Stomach (tissue), 4 donors: ENCODE measurements around the gene GLYAT.

ENCODE experiments used
- POLR2A ChIP-seq, 4 donors: fragments of 450-650 bp; IDR thresholded peaks; one replicate each; pipeline ENCODE4 v1.6.1; 2016; ENCODE audit warnings: antibody characterized with exemption in 4 of 4, control low read depth in 2 of 4, mild to moderate bottlenecking in 1 of 4, moderate library complexity in 1 of 4
- POLR2AphosphoS5 ChIP-seq, 3 donors: sonication (generic); formaldehyde crosslinking; IDR thresholded peaks; one replicate each; pipeline ENCODE4 v1.6.1; 2016; ENCODE audit warnings: antibody characterized with exemption in 3 of 3
- TF ChIP-seq, protein P1 (sequence below), 7 experiments: fragments of 450-650 bp in 4 of 7; fragments of 200-600 bp in 3 of 7; sonication (generic) in 3 of 7; IDR thresholded peaks; one replicate each; pipeline ENCODE4 v1.5.1; 2016 to 2019; ENCODE audit warnings: antibody characterized with exemption in 7 of 7, control low read depth in 2 of 7, mild to moderate bottlenecking in 1 of 7

DNA sequence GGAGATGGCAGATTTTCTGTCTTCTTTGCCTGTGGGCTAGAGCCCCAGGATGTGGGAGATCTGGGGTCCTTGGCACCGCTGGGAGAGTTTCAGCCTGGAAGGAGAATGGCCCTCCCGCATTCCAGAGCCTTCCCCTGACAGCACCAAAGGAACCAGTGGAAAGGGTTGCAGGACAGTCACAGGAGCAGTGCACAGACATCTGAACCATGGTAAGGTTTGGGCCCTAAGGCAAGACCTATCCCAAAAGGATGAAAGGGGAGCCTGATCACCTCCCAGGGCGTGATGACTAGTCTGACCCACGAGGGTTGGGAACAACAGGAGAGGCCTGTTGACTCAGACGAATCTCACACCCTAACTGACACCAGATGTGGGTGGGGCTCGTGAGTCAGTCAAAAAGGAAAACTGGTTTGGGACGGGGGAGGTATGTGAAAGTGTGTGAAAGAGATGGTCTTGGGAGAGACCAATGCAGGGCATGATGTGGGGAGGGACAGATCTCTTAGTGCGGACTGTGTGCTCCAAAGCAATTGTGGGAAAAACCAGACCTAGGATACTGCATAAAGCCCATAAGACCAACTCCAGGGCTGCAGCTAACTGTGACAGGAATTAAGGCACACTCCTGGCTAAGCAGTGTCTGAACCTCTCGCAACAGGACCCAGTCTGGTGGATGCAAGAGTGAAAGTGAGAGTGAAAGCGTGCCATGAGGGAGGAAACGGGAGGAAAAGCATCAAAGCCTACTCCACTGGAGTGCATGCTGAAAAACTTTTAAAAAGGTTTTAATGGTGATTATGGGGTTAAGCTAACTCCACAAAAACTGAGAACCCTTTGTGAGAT lies 39.1 kb upstream of the GLYAT start:
- TF ChIP-seq, protein P1, sequence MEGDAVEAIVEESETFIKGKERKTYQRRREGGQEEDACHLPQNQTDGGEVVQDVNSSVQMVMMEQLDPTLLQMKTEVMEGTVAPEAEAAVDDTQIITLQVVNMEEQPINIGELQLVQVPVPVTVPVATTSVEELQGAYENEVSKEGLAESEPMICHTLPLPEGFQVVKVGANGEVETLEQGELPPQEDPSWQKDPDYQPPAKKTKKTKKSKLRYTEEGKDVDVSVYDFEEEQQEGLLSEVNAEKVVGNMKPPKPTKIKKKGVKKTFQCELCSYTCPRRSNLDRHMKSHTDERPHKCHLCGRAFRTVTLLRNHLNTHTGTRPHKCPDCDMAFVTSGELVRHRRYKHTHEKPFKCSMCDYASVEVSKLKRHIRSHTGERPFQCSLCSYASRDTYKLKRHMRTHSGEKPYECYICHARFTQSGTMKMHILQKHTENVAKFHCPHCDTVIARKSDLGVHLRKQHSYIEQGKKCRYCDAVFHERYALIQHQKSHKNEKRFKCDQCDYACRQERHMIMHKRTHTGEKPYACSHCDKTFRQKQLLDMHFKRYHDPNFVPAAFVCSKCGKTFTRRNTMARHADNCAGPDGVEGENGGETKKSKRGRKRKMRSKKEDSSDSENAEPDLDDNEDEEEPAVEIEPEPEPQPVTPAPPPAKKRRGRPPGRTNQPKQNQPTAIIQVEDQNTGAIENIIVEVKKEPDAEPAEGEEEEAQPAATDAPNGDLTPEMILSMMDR (IDR thresholded peaks at IDR 0.05), result no peak
- TF ChIP-seq POLR2A (IDR thresholded peaks at IDR 0.05) (no peak), POLR2AphosphoS5 (IDR thresholded peaks at IDR 0.05) (no peak)
